ENCODE results near the gene ACSS3. TPM values are rescaled to one million over a fixed set of nuclear protein-coding genes. Genes with fewer than 3 reads are reported as not detected.
"Not testable (repeated sequence)": the region's sequence is repeated elsewhere in the genome, so short reads cannot be mapped to it uniquely, and the experiment has no call there.

Gene ACSS3
- polyA plus RNA-seq, 1 donor = 8.2 TPM

GRCh38 chr12:81168445-81168844 lies 90.6 kb downstream of the ACSS3 start:
- DNase-seq = no peak

GRCh38 chr12:81170072-81170471 lies 92.2 kb downstream of the ACSS3 start:
- DNase-seq = no peak

DNA sequence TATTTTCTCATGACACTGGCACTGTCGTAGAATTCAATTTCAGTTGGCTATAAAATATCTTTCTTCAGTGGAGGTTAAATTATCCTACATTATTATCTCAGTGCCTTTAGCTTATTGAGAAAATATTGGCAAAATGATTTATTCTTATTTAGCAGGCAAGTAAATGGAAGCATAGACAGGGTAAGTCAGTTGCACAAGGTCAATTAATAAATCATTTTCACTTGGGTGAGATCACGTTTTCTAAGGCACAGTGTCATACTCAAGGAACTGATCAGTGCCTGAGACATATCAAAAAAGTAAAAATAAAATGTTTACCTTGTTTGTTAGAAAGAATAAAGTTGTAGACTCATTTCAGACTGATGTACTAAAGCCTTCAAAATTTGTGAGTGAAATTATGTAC lies 95.0 kb downstream of the ACSS3 start:
- DNase-seq = no peak

DNA sequence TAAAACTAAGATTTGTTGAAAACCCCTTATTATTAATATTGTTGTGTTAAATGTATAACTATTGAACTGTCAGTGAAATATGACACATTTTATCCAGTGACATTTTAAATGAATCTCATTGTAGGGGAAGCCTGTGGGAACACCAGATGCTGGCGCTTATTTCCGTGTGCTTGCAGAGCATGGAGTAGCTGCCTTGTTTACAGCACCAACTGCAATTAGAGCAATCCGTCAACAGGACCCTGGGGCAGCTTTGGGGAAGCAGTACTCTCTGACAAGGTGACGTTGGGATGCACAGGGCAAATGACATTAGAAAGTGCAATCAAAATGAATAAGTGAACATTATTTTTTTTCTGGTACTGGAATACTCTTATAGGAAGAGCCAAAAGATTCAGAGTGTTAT lies 96.8 kb downstream of the ACSS3 start:
- DNase-seq = no peak

GRCh38 chr12:81176796-81177195 lies 98.9 kb downstream of the ACSS3 start:
- DNase-seq = no peak

- DNase-seq = no peak
These were observed 103.8 kb downstream of the ACSS3 start for GRCh38 chr12:81181691-81182090.

DNA sequence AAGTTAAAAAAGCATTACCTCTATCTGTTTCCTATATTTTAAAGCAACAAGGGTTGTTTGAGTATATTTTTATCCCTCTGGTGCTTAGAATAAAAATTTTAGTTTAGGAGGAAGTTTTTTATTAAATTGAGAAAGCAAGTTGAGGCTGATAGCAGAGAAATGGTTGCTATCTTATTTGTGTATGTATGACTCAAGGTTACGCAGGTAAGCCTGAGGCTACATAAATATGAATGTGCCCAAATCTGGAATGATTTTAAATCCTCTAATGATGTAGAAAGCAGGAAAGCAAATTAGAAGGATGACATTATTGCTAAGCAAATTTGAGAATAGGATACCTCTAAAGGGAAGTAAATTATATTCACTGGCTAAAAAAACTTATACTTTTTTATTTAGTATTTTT lies 109.8 kb downstream of the ACSS3 start:
- DNase-seq = no peak

DNA sequence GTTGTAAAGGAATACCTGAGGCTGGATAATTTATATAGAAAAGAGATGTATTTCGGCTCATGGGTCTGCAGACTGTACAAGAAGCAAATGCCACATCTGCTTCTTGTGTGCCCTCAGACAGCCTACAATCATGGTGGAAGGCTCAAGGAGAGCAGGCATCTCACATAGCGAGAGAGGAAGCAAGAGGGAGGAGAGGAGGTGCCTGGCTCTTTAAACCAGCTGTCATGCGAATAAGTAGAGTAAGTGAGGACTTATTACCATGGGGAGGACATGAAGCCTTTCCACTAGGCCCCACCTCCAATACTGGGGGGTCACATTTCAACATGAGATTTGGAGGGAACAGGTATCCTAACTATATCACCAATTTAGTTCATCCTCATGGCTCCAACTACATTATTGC lies 118.7 kb downstream of the ACSS3 start:
- DNase-seq = no peak

- DNase-seq = not testable (repeated sequence)
These were observed 122.7 kb downstream of the ACSS3 start for GRCh38 chr12:81200561-81200960.

DNA sequence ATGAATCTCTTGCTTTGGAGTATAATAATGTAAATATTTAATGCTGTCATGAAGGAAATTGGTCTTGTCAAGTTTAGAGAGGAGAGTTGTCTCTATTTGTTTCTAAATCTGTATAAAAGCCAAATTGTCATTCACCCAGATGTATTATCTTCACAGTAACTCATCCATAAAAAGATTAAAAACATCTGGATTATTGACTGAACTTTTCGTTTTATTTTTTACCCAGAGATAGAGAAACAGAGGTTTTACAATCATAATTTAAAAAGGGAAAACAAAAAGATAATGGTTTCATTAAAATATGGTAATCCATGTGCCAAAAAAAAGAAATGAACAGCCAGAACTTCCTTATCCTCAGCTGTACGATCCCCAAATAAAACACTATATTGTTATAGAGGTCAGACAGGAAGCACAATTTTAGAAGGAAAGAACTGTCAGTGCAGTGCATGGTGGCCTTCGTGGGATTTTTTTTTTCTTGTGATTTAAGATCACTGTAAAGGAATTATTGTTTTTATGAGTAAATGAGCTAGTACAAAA lies 125.9 kb downstream of the ACSS3 start:
- no peak for DNase-seq

DNA sequence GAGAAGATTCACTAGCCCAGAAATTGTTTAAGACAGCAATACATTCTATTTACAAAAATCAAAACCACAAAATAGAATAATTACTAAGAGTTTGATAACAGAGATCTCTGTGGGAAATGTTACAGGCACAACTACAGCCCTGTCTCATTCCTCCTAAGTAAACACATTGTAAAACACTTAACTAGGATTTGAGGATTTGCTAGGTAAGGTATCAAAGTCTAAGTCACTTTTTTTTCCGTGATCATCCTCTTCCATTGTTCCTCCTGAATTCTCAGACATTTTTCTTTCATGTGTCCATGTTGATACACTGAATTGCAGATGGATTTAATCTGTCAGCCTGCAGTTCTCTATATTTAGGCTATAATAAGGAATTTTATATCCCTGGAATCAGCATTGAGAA lies 127.5 kb downstream of the ACSS3 start:
- no peak for DNase-seq

GRCh38 chr12:81206429-81206828 lies 128.6 kb downstream of the ACSS3 start:
- no peak for DNase-seq

- DNase-seq = no peak
These were observed 129.3 kb downstream of the ACSS3 start for GRCh38 chr12:81207173-81207572.

DNA sequence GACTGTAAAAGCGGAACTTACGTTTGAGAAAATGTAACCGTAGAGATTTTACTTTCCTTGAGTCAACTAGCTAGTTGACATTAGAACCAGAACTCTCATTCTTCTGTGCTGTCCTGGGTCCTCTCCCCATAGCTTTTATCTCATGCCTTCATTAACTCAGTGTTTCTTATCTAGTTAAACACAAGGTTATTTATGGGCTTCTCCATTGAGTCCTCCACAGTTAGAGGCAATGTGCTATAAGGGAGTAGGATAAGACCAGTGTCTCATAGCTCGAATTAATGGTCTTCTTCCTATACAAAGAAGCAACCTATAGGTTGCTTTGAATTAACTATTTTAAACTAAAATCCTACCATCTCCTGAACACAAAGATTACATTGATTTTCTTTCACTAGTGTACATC lies 129.8 kb downstream of the ACSS3 start:
- DNase-seq = no peak

GRCh38 chr12:81208187-81208911 lies 130.5 kb downstream of the ACSS3 start:
- no peak for DNase-seq

DNA sequence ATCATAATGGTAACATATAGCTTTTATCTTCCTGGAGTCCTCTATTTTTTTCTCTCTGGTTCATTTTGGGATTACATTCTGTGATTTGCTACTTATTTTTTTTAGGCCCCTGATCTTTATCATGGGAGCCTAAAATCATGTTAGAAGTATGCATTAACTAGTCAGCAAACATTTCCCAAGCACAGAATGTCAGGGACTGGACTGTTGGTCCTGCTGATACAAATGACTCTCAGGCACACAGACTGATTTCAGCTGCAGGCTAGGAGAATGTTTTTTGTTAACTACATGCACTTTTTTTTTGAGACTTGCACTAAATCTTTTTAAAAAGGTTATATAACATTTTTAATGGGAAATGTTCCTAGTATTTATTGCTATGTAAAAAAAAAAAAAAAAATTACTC lies 131.1 kb downstream of the ACSS3 start:
- no peak for DNase-seq

DNA sequence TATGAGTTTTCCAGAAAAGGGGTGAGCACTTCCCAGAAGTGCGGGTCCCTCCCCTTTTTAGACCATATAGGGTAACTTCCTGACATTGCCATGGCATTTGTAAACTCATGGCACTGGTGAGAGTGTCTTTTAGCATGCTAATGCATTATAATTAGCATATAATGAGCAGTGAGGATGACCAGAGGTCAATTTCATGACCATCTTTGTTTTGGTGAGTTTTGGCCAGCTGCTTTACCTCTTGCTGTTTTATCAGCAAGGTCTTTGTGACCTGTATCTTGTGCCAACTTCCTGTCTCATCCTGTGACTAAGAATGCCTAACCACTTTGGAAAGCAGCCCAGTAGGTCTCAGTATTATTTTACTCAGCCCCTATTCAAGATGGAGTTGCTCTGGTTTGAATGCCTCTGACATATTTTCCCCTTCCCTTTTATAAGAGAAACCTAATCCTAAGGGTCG lies 131.9 kb downstream of the ACSS3 start:
- not testable (repeated sequence) for DNase-seq

GRCh38 chr12:81211306-81211705 lies 133.4 kb downstream of the ACSS3 start:
- no peak for DNase-seq

GRCh38 chr12:81212996-81213696 lies 135.3 kb downstream of the ACSS3 start:
- DNase-seq = no peak

- DNase-seq = no peak
These were observed 138.9 kb downstream of the ACSS3 start for GRCh38 chr12:81216739-81217138.

- no peak for DNase-seq
These were observed 143.8 kb downstream of the ACSS3 start for GRCh38 chr12:81221681-81222080.

- DNase-seq = no peak
These were observed 145.1 kb downstream of the ACSS3 start for GRCh38 chr12:81222846-81223592.

DNA sequence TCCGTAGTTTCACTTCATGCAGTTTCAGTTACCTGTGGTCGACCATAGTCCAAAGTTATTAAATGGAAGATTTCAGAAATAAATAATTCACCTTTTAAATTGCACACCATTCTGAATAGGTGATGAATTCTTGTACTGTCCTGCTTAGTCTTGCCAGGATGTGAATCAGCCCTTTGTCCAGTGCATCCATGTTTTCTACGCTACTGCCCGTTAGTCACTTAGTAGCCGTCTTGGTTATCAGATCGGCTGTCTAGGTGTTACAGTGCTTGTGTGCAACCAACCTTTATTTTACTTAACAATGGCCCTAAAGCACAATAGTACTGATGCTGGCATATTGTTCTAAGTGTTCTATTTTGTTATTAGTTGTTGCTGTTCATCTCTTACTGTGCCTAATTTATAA lies 146.7 kb downstream of the ACSS3 start:
- DNase-seq = no peak
